Measurements from ENCODE around the gene HAPLN1.

DNA sequence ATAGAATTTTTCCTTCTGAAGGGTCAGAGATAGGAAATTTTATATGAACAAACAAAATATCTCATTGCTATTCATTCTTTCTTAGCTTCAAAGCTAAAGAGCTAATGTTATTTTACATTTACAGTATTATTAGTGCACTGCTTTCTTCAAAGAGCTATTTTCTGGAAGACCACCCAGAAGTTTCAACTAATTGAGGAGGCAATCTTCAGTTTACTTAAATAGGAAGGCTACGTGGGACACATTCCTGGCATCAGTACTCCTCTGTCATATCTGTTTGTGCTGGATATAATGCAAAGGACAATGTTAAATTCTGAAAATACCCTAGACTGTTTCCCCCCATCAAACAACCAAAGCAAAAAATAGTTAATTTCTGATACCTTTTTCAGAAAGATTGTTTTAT, 30.8 kb downstream of the HAPLN1 start:
- TF ChIP-seq FOXM1 (IDR thresholded peaks at IDR 0.05; ENCODE audit: borderline replicate concordance) = no peak
- TF ChIP-seq FOXK2 (IDR thresholded peaks at IDR 0.05) = no peak
- TF ChIP-seq, protein P1, sequence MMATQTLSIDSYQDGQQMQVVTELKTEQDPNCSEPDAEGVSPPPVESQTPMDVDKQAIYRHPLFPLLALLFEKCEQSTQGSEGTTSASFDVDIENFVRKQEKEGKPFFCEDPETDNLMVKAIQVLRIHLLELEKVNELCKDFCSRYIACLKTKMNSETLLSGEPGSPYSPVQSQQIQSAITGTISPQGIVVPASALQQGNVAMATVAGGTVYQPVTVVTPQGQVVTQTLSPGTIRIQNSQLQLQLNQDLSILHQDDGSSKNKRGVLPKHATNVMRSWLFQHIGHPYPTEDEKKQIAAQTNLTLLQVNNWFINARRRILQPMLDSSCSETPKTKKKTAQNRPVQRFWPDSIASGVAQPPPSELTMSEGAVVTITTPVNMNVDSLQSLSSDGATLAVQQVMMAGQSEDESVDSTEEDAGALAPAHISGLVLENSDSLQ (IDR thresholded peaks at IDR 0.05) = no peak
- TF ChIP-seq NFRKB (IDR thresholded peaks at IDR 0.05) = no peak
- no peak for TF ChIP-seq SUZ12 (IDR thresholded peaks at IDR 0.05)
- no peak for TF ChIP-seq CTBP1 (IDR thresholded peaks at IDR 0.05; ENCODE audit: borderline replicate concordance)
- no peak for TF ChIP-seq SP1 (IDR thresholded peaks at IDR 0.05)
- no peak for TF ChIP-seq HDGF (IDR thresholded peaks at IDR 0.05; ENCODE audit: borderline replicate concordance)
- no peak for TF ChIP-seq LEF1 (IDR thresholded peaks at IDR 0.05; ENCODE audit: borderline replicate concordance)
- no peak for TF ChIP-seq BHLHE40 (IDR thresholded peaks at IDR 0.05; ENCODE audit: borderline replicate concordance)
